NCI-H510A treated with DMSO at 0.1 percent for 48 hours (cell line): Measurements from ENCODE around the gene SH3BP1.
"Not testable (repeated sequence)": the region's sequence is repeated elsewhere in the genome, so short reads cannot be mapped to it uniquely, and the experiment has no call there.

Source experiments
- DNase-seq: peaks from one replicate; lab custom pipeline; 2025; lab: John Stamatoyannopoulos, UW

The SH3BP1 gene

GRCh38 chr22:37679670-37680069, 40.2 kb downstream of the SH3BP1 start:
- no peak for DNase-seq

GRCh38 chr22:37680191-37680851, 40.9 kb downstream of the SH3BP1 start:
- DNase-seq, result no peak

GRCh38 chr22:37681001-37681424, 41.5 kb downstream of the SH3BP1 start:
- no peak for DNase-seq

GRCh38 chr22:37681556-37682049, 42.1 kb downstream of the SH3BP1 start:
- peak; percentile 34 for DNase-seq

- DNase-seq, result no peak
Observed at GRCh38 chr22:37684803-37685615, 45.5 kb downstream of the SH3BP1 start.

- DNase-seq, result peak; percentile 81
Observed at GRCh38 chr22:37686002-37686982, 46.8 kb downstream of the SH3BP1 start, which contains the start of gene NOL12. NOL12 (plus strand) TSS chr22:37686343; CDS start chr22:37686393, 50 bp downstream.

- DNase-seq, result no peak
Observed at GRCh38 chr22:37690407-37690806, 50.9 kb downstream of the SH3BP1 start.

GRCh38 chr22:37690901-37691504, 51.5 kb downstream of the SH3BP1 start:
- DNase-seq, result no peak

GRCh38 chr22:37692627-37693285, 53.3 kb downstream of the SH3BP1 start:
- DNase-seq, result no peak

- DNase-seq, result not testable (repeated sequence)
Observed at GRCh38 chr22:37694131-37694530, 54.7 kb downstream of the SH3BP1 start.

- DNase-seq, result not testable (repeated sequence)
Observed at GRCh38 chr22:37696260-37696656, 56.8 kb downstream of the SH3BP1 start.

GRCh38 chr22:37696657-37697537, 57.4 kb downstream of the SH3BP1 start, which contains the start of gene TRIOBP:
TRIOBP (plus strand) TSS chr22:37697048; CDS start chr22:37701366, 4,318 bp downstream.
- peak; percentile 90 for DNase-seq

GRCh38 chr22:37697538-37697835, 58.0 kb downstream of the SH3BP1 start:
- no peak for DNase-seq

GRCh38 chr22:37701141-37701786, 61.8 kb downstream of the SH3BP1 start:
- DNase-seq, result no peak

- DNase-seq, result no peak
Observed at GRCh38 chr22:37703906-37704305, 64.4 kb downstream of the SH3BP1 start.

- no peak for DNase-seq
Observed at GRCh38 chr22:37704645-37705044, 65.2 kb downstream of the SH3BP1 start.

- no peak for DNase-seq
Observed at GRCh38 chr22:37705205-37705604, 65.7 kb downstream of the SH3BP1 start.
